ENCODE measurements around the gene DPT.

DNA sequence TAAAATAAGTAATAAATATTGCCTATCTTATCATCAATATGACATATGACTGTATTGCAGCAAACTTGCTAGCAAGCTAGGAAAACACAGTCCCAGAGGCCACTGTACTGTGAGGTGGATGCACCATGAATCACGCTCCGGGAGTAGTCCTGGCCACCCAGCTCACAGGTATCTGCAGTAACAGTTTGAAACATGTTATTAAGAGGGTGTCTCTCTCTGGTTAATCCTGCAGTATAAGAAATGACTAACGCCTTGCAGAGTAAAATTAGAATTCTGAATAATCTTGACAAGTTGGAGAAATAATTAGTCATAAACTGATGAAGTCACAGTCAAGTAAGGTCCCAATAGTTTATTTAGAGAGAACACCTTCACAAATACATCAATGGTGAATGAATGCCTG lies 34.0 kb upstream of the DPT start:
- TF ChIP-seq POLR2A (IDR thresholded peaks at IDR 0.05; ENCODE audit: low read depth, low read length), result no peak
- TF ChIP-seq POLR2AphosphoS5 (IDR thresholded peaks at IDR 0.05; ENCODE audit: low read depth, low read length), result no peak
- no peak for TF ChIP-seq SPI1 (IDR thresholded peaks at IDR 0.05; ENCODE audit: low read depth, low read length)
- TF ChIP-seq TAF1 (IDR thresholded peaks at IDR 0.05; ENCODE audit: low read depth, low read length), result no peak
- no peak for TF ChIP-seq POU2F2 (IDR thresholded peaks at IDR 0.05; ENCODE audit: low read depth, low read length)
